Epithelial cell of umbilical artery (primary cell): ENCODE data around the gene MARCHF11. TPM values are rescaled to one million over a fixed set of nuclear protein-coding genes. Genes with fewer than 3 reads are reported as not detected.

Experiments used
- total RNA-seq: library from RNA; depleted of rRNA; stranded (reverse); fragments of >200 nt; gene quantifications from 2 replicates; pipeline ENCODE4 v1.2.3, GENCODE V29; 2014

MARCHF11 gene
- not detected in 2 replicates for total RNA-seq

GRCh38 chr5:16179511-16179935 is at the start of gene MARCHF11:
MARCHF11 (minus strand) TSS chr5:16179791; CDS start chr5:16179575, 216 bp downstream.

